ENCODE results near the gene NEURL2. TPM values are rescaled to one million over a fixed set of nuclear protein-coding genes. Genes with fewer than 3 reads are reported as not detected.
"Not testable (repeated sequence)": the region's sequence is repeated elsewhere in the genome, so short reads cannot be mapped to it uniquely, and the experiment has no call there.

The NEURL2 gene
- total RNA-seq, 1 donor from 2014 or later, result 7.4 TPM

- Mint-ChIP-seq H3K4me3 (ENCODE audit: unreplicated experiment) (no peak overlapping the region), H3K9me3 (ENCODE audit: unreplicated experiment) (no peaks in the 10 kb centered on the region), H3K27ac (ENCODE audit: unreplicated experiment) (no peak overlapping the region), H3K36me3 (ENCODE audit: unreplicated experiment) (peaks cover 31% of the 10 kb centered on the region), H3K27me3 (ENCODE audit: unreplicated experiment) (no peaks in the 10 kb centered on the region), H3K4me1 (ENCODE audit: unreplicated experiment) (no peaks in the 10 kb centered on the region)
- no peak for DNase-seq (ENCODE audit: extremely low spot score, unreplicated experiment)
- TF ChIP-seq CTCF (IDR thresholded peaks at IDR 0.05), result no peak
Observed at GRCh38 chr20:45902199-45902701, 11.2 kb upstream of the NEURL2 start.

DNA sequence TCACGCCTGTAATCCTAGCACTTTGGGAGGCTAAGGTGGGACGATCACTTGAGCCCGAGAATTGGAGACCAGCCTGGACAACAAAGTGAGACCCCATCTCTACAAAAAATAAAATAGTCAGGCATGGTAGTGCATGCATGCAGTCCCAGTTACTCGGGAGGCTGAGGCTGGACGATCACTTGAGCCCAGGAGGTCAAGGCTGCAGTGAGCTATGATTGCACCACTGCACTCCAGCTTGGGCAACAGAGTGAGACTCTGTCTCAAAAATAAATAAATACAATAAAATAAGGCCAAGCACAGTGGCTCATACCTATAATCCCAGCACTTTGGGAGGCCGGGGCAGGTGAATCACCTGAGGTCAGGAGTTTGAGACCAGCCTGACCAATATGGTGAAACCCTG lies 10.3 kb upstream of the NEURL2 start:
- DNase-seq (ENCODE audit: extremely low spot score, unreplicated experiment); H3K4me1 Mint-ChIP-seq (ENCODE audit: unreplicated experiment); H3K4me3 Mint-ChIP-seq (ENCODE audit: unreplicated experiment); H3K27me3 Mint-ChIP-seq (ENCODE audit: unreplicated experiment); H3K27ac Mint-ChIP-seq (ENCODE audit: unreplicated experiment); H3K9me3 Mint-ChIP-seq (ENCODE audit: unreplicated experiment): not testable (repeated sequence)
- peaks cover 36% of the 10 kb centered on the region for H3K36me3 Mint-ChIP-seq (ENCODE audit: unreplicated experiment)

DNA sequence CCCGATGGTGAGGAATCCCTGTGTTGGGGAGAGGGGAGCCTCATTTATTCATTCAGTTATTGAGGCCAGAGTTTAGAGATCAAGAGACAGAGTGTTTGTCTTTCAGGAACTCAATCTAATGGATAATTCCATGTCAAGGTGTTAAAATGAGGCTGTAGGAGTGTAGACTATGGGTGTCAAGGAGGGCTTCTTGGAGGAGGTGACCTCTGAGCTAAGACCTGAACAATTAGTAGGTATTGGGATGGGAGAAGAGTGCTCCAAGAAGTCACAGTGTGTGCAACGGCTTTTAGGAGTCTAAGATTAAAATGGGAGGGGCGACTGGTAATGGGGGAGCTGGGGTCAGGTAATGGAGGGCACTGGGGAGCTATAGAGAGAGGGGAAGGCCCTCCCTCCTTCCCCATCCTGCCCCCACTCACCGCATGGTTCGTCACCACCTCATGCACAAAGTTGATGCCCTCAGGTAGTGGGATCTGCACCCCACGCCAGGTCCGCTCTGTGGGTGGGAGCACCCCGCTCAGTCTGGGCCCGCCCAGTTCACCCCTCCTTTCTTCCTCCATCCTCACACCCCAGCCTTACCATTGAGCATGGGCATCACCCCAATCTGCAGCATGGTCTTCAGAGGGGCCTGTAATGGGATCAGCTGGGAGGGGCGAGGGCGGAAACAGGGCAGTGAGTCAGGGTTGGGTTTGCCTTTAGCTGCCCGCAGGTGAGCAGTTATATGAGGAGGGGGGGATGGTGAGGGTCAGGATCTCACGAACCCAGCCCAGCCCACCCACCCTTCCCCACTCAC lies 8.2 kb upstream of the NEURL2 start:
- H3K4me1 Mint-ChIP-seq (ENCODE audit: unreplicated experiment), result no peaks in the 10 kb centered on the region
- no peak for DNase-seq (ENCODE audit: extremely low spot score, unreplicated experiment)
- no peaks in the 10 kb centered on the region for H3K9me3 Mint-ChIP-seq (ENCODE audit: unreplicated experiment)
- no peaks in the 10 kb centered on the region for H3K27me3 Mint-ChIP-seq (ENCODE audit: unreplicated experiment)
- no peak overlapping the region for H3K27ac Mint-ChIP-seq (ENCODE audit: unreplicated experiment)
- no peak overlapping the region for H3K4me3 Mint-ChIP-seq (ENCODE audit: unreplicated experiment)
- H3K36me3 Mint-ChIP-seq (ENCODE audit: unreplicated experiment), result peaks cover 26% of the 10 kb centered on the region
- no peak for TF ChIP-seq CTCF (IDR thresholded peaks at IDR 0.05)

GRCh38 chr20:45898285-45898684 lies 7.3 kb upstream of the NEURL2 start:
- Mint-ChIP-seq H3K9me3 (ENCODE audit: unreplicated experiment) (no peaks in the 10 kb centered on the region), H3K27me3 (ENCODE audit: unreplicated experiment) (no peaks in the 10 kb centered on the region), H3K27ac (ENCODE audit: unreplicated experiment) (no peak overlapping the region), H3K4me3 (ENCODE audit: unreplicated experiment) (no peak overlapping the region), H3K36me3 (ENCODE audit: unreplicated experiment) (peaks cover 26% of the 10 kb centered on the region), H3K4me1 (ENCODE audit: unreplicated experiment) (peaks cover under 1% of the 10 kb centered on the region)
- DNase-seq (ENCODE audit: extremely low spot score, unreplicated experiment), result no peak
- no peak for TF ChIP-seq CTCF (IDR thresholded peaks at IDR 0.05)

- Mint-ChIP-seq H3K4me1 (ENCODE audit: unreplicated experiment) (peaks cover 4% of the 10 kb centered on the region), H3K9me3 (ENCODE audit: unreplicated experiment) (no peaks in the 10 kb centered on the region), H3K27ac (ENCODE audit: unreplicated experiment) (no peak overlapping the region), H3K36me3 (ENCODE audit: unreplicated experiment) (peaks cover 28% of the 10 kb centered on the region), H3K27me3 (ENCODE audit: unreplicated experiment) (no peaks in the 10 kb centered on the region), H3K4me3 (ENCODE audit: unreplicated experiment) (no peak overlapping the region)
- no peak for TF ChIP-seq CTCF (IDR thresholded peaks at IDR 0.05)
- no peak for DNase-seq (ENCODE audit: extremely low spot score, unreplicated experiment)
Observed at GRCh38 chr20:45897692-45898091, 6.7 kb upstream of the NEURL2 start.

Data from osteocyte (in vitro differentiated cells).